M059J (cell line): Measurements from ENCODE around the gene CA7. TPM values are rescaled to one million over a fixed set of nuclear protein-coding genes. Genes with fewer than 3 reads are reported as not detected.
A peak's percentile ranks its signal among the peaks of the same experiment; 100 is the strongest.

Experiments
- DNase-seq: peaks from one replicate; pipeline ENCODE4 v3.0.0-alpha.2; 2012; ENCODE audit warnings: low read depth
- total RNA-seq: library from RNA; depleted of rRNA; stranded (reverse); fragments of >200 nt; shearing (Covaris generic); gene quantifications from 2 replicates; pipeline ENCODE4 v1.2.3, GENCODE V29; 2014; rRNA removed

Gene CA7
- not detected in 2 replicates for total RNA-seq

DNA sequence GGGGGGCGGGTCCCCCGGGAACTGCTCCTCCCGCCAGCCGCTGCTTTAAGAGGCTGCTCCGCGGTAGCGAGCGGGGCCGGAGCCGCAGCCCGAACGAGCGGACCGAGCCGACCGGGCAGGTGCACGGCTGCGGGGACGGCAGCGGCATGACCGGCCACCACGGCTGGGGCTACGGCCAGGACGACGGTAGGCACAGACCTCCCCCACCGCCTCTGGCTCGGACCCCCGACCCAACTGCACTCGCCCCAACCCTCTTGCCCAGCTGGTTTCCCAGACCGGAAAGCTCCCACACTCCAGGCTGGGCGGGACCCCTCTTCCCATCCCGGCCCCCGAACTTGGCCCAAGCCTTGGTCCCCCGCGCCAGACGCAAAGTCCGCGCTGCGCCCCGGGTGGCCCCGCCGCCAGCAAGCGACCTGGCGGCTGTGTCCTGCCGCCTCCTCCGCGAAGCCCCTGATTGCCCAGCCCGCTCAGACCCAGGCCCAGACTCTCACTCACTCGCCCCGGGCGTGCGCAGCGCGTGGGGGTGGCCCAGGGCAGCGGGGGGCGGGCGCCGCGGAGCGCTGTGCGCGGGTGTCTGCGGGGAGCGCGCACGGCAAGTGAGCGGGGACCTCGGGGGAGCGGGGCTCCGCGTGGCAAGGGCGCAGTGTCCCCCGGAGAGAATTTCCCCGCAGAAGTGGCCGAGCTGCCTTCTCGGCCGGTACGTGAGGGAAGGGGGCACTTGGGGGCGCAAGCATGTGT, at the start of gene CA7:
CA7 (plus strand) TSS at position 73 of the 738 bp plus-strand sequence; CDS start at position 147, 74 bp downstream.
- DNase-seq = no peak

- peak; percentile 21 for DNase-seq
Measured at GRCh38 chr16:66798161-66798560, 46.1 kb upstream of the CA7 start.

DNA sequence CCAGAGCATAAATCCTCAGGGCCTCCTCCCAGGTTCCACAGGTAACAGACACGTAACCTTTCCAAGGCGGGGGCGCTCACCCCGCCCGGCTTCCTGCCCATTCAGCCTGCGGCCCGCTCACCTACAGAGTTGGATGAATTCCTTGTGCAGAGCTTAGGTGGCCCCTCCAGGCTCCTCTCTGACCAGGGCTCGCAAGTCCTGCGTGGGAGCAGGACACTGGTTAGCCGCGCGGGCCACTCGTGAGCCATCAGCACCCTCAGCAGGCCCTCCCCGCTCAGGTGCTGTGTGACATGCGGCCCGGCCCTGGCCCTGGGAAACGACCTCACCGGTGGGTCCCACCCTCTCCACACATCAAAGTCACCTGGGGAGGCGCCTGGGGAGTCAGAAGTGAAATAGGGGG, 43.4 kb upstream of the CA7 start:
- no peak for DNase-seq

DNA sequence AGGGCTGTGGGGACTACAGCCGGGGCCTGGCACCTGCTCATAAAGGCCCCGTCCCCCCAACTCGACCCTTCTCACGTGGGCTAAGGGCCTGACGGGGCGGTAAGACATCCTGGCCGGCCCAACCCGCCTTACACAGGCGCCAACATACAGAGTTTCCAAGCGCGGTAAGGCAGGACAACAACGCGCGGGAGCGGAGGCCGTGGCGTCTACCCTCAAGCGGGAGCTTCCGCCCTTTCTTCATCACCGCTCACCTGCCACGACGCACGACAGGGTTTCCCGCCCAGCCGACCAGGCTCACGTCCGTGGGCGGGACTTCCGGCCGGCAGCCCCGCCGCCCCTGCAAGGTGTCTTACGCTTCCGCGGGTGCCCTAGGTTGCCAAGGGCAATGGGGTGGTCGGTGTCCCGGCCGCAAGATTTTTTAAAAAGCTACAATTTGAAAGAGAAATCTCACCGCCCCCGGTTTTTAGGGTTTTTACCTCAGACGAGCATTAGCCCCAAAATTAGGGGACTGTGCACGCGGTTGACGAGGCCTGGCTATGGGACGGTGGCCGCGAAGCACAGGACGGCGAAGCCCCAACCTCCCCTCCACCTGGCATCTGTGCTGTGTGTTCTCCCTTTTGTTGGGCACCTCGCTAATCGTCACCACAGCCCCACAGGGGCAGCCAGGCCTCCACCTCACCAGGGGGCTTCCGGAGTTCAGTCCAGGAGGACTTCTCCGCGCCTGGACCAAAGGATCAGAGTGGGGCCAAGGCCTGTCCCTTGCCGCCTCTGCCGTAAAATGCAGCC, 42.7 kb upstream of the CA7 start, which contains the start of gene TERB1:
TERB1 (minus strand) TSS at position 265 of the 786 bp plus-strand sequence. CDS start 4,786 bp downstream, outside the sequence.
- DNase-seq = no peak

DNA sequence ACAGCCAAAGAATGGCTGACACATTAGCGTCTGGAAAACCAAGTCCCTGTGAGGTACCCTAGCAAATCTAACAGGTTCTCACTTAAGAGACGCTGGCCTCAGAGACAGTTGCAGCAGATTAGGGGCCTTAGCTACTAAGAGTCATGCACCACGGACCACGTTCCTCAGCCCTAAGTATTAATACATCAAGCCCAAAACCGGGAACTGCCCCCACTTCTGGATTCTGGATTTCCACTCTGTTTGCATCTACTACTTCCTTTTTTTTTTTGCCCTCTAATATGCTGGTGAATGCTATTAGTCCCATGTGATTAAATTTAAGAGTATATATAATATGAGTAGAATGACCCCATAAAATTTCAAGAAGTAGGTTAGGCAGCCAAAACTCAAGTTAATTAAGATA, 42.1 kb upstream of the CA7 start:
- no peak for DNase-seq

DNA sequence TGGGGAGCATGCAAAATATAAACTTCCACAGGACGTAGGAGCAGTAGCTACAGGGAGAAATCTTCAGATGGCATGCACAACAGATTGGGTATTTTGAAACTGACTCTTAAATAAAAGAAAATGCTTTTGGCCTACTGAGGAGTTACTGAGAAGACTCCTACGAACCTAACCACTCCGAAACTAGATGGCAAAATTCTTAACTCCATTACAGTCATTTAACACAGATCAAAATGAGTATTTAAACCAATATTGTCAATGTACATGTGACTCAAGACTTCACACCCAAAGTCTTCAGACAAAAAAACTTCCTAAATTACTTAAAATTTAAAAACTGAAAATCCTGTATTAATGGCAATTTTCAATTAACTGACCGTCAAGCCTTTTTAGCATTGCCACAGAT, 34.4 kb upstream of the CA7 start:
- no peak for DNase-seq

DNA sequence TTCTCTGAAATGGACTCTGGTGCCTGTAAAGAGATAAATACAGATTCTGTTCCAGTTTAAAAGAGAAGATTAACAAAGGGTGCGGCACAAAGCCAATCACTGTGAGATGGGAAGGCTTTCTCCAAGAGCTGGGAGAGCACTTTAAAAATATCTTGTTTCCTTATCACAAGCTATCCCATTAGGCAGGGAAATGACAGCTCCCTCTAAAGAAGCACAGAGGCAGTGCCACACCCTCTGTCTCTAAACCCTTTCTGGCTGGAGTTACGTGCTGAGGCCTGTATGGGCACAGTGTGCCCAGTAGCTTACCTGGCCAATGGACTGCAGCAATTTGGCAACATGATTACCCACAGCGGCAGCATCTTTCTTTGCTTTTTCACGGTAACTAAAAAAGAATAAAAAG, 33.8 kb upstream of the CA7 start:
- no peak for DNase-seq

- no peak for DNase-seq
Measured at GRCh38 chr16:66811043-66811442, 33.2 kb upstream of the CA7 start.

GRCh38 chr16:66814734-66815133, 29.5 kb upstream of the CA7 start:
- DNase-seq = no peak

DNA sequence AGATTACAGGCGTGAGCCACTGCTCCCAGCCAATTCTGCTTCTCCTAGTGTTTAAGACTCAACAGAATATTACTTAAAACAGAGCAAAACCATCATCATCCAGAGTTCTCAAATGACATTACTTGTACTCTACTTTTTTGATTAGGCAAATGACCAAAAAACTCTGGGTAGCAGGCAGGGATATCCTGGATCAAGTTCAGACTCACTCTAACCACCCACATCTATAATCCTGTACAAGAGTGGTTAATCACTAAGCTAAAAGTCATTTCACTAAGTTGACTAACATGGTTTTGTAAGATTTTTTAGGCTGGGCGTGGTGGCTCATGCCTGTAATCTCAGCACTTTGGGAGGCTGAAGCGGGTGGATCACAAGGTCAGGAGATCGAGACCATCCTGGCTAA, 20.2 kb upstream of the CA7 start:
- no peak for DNase-seq

DNA sequence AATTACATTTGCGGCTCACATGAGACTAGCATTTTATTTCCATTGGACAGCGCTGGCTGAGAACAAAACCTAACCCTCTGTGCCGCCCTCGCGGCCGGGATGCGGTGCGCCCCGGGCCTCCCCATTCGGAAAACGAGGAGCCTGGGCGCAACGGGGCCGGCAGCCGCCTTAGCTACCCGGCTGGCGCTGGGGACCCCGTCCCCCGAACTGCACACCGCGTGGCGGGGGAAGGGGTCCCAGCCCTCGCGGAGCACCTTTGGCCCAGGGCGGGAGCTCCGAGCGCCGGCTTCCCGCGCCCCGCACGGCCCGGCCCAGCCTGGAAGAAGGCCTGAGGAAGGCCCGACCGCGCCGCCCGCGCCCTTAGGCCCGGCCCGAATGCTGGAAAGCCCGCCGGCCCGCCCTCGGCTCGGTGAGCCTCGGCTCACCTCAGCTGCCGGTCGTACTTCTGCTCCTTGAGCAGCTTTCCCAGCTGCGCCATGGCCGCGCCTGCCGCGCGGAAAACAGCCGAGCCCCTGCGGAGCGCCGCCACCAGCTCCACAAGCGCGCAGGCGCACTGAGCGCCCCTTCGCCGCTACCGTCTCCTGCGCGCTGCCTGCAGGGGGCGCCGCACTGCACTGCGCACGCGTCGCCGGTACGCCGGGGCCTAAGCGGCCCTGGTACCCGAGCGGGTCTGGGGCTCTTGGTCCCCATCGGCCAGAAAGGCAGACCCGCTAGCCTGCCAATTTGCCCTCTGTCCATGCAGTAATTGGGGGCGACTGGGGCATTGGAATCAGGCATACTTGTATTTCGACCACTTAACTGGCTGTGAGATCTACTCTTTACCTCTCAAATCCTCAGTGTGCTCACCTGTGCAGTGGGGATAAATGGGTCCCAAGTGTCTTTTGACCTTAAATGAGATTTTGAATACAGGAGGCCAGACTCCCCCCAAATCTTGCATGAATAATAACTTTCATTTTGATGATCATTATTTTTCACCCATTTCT, 13.5 kb upstream of the CA7 start, which contains the start of gene NAE1:
NAE1 (minus strand) TSS at position 555 of the 983 bp plus-strand sequence; CDS start at position 478, 77 bp downstream.
- DNase-seq = peak; percentile 83

- no peak for DNase-seq
Measured at GRCh38 chr16:66832190-66832589, 12.0 kb upstream of the CA7 start.

DNA sequence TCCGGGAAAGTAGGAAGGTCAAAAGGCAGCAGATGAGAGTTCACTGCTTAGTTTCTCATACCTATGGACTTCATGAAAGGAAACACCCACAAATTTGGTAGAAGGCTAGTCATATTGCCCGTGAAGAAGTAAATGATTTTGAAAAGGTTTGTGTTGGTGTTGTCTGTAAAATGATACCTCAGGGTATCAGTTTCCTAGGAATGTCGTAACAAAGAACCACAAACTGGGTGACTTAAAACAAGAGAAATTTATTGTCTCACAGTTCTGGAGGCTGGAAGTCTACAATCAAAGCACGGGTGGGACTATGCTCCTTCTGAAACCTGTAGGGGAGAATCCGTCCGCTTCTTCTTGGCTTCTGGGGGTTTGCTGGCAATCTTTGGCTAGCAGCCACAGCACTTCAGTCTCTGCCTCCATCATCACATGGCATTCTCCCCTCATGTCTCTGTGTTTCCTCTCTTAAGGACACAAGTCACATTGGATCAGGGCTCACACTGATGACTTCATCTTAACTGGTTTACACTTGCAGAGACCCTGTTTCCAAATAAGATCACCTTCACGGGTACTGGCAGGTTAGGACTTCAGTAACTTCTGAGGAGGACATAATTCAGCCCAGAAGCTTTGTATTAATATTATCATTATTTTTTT, 11.4 kb upstream of the CA7 start:
- peak; percentile 74 for DNase-seq

DNA sequence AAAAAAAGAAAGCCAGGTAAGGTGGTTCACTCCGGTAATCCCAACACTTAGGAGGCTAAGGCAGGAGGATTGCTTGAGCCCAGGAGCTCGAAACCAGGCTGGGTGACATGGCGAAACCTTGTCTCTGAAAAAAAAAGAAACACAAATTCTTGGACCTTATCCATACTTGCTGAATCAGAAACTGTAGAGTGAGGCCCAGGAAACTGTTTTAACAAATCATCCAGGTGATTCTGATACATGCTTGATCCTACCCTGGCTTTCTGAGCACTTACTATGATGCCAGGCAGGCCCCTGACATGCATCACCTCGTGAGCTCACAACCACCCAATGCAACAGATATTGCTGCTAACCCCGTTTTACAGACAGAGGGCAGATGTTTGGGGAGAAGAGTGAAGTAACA, 9.5 kb upstream of the CA7 start:
- DNase-seq = no peak

DNA sequence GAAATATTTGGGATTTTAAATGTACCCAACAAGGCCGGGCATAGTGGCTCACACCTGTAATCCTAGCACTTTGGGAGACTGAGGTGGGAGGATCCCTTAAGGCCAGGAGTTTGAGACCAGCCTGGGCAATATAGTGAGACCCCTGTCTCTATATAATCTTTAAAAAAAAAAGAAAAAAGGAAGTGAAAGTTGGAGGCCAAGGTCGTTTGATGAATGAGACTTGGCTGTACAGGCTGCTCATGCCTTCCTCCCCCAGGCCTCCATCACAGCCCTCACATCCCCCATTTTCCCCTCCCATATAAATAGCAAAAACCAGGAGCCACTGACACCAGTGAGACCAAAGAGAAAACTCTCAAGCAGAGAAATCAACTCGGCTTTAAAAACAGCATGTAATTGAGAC, 3.3 kb upstream of the CA7 start:
- DNase-seq = no peak

DNA sequence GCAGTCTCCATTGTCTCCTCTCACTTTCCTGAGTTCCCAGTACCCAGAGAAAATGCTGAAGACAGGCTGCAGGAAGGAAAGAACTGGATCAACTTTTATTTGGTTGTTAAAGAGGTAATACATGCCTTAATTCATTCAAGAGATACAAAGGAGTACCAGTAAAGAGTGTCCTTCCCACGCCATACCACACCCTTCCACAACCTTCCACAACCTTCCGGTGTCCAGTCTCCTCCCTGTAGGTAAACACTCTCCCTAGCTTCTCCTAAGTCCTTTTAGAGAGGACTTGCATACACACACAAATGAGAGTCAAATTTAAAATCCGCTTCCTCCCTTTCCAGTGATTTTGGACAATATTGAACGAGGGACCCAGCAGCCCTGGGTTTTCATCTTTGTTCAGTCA, 2.8 kb upstream of the CA7 start:
- DNase-seq = no peak

- peak; percentile 29 for DNase-seq
Measured at GRCh38 chr16:66842765-66843164, 1.4 kb upstream of the CA7 start.

DNA sequence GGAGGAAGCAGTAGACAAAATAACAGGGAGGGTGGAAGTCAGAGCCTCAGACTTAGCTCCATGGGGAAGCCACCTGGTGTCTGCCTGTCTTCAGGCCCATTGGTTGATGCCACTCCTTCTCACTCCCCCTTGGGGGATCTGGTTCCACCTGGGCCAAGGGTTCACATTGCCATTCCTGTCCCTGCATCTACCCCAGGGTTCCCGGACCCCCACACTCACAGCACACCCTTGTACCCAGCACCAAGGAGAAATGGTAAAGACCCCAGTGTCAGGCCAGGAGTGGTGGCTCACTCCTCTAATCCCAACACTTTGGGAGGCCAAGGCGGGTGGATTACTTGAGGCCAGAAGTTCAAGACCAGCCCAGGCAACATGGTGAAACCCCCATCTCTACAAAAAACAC, 1.0 kb upstream of the CA7 start:
- DNase-seq = no peak

GRCh38 chr16:66844009-66844341, 239 bp upstream of the CA7 start:
- DNase-seq = no peak

DNA sequence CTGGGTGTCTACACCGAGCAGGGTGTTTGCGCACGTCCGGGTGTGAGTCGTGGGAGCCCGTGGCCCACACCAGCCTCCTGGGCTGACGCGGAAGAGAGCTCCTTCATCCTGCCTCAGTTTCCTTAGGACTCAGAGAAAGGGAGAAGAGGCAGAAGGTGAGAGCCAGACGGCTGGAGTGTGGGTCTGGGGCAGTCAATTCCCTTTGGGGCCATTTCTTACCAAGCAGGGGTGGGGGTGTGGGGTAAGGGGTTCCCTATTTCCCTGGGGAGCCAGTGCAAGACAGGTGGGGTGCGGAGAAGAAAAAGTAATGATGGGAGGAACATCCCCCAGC, 831 bp downstream of the CA7 start:
- DNase-seq = no peak

GRCh38 chr16:66845791-66846221, 1.6 kb downstream of the CA7 start:
- DNase-seq = peak; percentile 26
